RKO (cell line): ENCODE data around the gene SLC5A6.

ENCODE experiments used
- DNase-seq: peaks from one replicate; pipeline ENCODE4 v3.0.0-alpha.2; 2016; ENCODE audit warnings: low spot score

The SLC5A6 gene

DNA sequence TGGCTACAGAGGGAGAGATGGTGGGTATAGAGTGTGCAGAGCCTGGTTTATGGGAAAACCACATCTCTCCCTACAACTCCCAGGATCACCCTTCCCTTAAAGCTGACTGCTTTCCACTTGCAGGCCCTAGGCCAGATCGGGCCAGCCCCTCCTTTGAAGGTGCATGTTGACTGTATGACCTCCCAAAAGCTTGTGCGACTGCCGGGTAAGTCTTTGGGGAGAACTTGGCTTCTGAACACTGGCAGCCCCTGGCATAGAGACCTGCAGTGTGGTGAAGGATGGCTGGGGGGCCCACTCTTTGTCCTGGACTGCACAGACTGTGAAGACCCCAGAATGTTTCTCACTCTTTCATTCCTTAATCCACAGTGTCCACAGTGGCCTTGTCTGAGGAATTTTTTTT, 24.6 kb upstream of the SLC5A6 start:
- DNase-seq, result no peak

DNA sequence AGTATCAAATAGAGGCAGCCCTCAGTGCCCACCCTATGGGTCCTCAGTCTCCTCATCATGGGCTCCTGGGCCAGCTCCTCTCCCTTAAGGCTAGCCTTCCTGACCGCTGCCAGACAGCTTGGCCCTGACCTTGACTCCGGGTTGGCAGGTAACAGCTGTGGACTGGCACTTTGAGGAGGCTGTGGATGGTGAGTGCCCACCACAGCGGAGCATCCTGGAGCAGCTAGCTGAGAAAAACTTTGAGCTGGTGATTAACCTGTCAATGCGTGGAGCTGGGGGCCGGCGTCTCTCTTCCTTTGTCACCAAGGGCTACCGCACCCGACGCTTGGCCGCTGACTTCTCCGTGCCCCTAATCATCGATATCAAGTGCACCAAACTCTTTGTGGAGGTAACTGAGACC, 24.1 kb upstream of the SLC5A6 start:
- DNase-seq, result no peak

DNA sequence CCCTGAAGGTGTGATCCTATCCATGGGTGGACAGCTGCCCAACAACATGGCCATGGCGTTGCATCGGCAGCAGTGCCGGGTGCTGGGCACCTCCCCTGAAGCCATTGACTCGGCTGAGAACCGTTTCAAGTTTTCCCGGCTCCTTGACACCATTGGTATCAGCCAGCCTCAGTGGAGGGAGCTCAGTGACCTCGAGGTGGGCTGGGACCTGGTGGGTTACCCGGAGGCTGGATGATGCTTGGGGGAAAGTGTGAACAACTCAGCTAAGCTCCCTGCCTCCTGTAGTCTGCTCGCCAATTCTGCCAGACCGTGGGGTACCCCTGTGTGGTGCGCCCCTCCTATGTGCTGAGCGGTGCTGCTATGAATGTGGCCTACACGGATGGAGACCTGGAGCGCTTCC, 21.3 kb upstream of the SLC5A6 start:
- DNase-seq, result no peak

DNA sequence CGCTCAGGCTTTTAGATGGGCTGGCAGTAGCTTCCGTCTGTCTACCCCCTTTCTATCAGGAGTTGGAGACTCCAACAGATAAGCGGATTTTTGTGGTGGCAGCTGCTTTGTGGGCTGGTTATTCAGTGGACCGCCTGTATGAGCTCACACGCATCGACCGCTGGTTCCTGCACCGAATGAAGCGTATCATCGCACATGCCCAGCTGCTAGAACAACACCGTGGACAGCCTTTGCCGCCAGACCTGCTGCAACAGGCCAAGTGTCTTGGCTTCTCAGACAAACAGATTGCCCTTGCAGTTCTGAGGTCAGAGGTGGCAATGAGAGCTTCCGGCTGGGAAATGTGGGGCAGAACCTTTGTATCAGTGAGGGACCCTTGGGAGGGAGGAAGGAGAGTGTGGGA, 19.9 kb upstream of the SLC5A6 start:
- DNase-seq, result no peak

DNA sequence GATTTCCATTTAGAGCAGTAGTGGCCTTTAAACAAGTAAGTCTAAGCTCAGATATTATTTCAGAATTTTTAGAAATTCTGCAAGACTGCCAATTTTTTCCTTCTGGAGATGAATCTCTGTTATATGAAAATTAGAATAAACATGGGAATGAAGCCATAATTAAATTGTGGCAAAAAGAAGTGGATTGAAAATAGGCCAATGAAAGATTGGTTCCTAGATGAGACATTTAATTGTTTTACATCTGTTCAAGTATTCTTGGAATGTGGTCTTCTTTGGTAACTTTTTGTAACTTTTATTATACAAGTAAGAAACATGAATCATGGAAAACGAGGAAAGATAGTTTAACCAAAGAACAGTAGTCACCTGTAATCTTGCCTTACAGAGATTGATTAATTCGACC, 15.4 kb upstream of the SLC5A6 start:
- no peak for DNase-seq

DNA sequence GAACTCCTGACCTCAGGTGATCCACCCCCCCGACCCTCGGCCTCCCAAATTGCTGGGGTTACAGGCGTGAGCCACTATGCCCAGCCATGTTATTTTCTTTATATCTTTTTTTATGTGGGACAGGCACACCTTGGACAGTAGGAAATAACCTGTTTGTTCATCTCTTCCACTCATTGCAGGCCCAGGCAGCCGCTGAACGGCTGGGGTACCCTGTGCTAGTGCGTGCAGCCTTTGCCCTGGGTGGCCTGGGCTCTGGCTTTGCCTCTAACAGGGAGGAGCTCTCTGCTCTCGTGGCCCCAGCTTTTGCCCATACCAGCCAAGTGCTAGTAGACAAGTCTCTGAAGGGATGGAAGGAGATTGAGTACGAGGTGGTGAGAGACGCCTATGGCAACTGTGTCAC, 13.5 kb upstream of the SLC5A6 start:
- DNase-seq, result no peak

DNA sequence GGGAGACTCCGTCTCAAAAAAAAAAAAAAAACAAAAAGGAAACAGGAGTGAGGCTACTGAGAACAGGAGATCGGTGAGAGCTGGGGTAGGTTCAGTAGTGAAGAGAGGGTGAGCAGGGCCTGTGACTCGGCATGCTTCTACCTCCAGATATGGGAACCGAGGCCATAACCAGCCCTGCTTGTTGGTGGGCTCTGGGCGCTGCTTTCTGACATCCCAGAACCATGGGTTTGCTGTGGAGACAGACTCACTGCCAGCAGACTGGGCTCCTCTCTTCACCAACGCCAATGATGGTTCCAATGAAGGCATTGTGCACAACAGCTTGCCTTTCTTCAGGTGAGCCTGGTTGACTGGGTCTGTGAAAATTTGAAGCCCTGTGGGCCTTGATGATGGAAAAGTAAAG, 11.3 kb upstream of the SLC5A6 start:
- DNase-seq, result no peak

DNA sequence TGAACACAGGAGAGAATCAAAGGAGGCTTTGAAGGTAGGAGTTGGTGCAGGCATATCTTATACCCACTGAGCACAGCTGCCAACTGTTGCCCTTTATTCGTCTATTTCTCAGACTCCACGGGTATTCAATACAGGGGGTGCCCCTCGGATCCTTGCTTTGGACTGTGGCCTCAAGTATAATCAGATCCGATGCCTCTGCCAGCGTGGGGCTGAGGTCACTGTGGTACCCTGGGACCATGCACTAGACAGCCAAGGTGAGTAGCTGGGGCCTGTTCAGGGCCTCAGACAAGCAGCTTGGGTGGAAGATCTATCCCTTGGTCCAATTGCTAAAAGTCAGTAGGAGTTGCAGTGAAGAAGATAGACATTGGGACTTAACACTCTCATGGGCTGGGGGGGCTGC, 10.3 kb upstream of the SLC5A6 start:
- no peak for DNase-seq

DNA sequence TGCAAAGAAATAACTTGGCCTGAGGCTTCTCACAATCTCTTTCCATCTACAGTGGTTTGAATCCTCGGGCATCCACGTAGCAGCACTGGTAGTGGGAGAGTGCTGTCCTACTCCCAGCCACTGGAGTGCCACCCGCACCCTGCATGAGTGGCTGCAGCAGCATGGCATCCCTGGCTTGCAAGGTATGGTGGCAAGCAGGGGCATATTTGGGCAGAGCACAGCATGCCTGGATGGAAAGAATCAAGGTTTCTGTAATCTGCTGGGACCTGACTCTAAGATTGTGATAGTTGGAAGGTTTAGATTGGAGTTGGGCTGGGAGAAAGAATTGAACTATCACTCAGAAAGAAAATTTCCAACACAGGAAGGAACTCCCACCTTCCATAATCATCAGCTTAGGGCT, 9.1 kb upstream of the SLC5A6 start:
- no peak for DNase-seq

DNA sequence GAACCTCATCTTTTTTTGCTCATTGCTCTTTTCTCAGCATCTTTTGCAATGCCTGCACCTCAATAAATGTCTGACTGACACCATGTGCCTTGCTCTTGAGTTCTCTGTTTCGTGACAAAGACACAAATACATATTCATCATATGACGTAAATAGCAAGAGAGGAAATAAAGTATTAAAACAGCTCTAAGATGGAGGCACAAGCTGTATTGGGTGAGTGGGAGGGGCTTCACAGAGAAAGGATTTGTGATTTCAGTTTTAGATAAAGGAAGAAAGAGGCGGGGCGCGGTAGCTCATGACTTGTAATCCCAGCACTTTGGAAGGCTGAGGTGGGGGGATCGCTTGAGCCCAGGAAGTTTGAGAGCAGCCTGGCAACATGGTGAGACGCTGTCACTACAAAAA, 8.0 kb upstream of the SLC5A6 start:
- no peak for DNase-seq

DNA sequence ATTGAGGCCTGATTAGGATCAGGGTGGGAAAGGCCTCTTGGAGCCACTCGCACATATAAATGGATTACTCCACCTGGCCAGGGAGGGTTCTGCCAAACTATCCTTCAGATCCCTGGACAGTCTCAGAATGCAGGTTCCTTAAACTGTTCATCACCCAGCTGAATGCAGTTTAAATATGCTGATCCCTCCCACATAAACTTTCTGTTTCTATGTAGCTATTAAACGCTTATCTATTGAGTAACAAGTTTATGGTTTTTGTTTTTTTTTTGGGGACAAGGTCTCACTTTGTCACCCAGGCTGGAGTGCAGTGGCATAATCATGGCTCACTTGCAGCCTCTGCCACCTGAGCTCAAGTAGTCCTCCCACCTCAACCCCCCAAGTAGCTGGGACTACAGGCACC, 7.0 kb upstream of the SLC5A6 start:
- no peak for DNase-seq

DNA sequence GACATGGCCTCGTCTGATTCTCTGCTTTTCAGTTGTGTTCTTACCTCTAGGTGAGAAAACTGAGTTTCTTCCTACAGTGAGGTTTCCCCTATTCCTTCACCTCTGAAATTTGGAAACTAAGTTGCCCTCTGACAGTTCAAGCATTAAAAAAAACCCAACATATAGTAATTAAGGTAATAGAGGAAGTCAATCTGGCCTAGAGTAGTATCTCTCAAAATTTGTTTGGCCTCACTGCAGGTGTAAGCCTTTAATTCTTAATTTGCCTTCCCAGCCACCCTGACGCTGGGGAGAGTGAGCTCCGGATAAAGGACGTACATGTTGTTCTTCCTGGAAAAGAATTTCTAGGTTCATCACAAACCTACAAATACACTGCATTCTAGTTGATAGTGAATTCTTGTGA, 6.5 kb upstream of the SLC5A6 start:
- DNase-seq, result no peak

DNA sequence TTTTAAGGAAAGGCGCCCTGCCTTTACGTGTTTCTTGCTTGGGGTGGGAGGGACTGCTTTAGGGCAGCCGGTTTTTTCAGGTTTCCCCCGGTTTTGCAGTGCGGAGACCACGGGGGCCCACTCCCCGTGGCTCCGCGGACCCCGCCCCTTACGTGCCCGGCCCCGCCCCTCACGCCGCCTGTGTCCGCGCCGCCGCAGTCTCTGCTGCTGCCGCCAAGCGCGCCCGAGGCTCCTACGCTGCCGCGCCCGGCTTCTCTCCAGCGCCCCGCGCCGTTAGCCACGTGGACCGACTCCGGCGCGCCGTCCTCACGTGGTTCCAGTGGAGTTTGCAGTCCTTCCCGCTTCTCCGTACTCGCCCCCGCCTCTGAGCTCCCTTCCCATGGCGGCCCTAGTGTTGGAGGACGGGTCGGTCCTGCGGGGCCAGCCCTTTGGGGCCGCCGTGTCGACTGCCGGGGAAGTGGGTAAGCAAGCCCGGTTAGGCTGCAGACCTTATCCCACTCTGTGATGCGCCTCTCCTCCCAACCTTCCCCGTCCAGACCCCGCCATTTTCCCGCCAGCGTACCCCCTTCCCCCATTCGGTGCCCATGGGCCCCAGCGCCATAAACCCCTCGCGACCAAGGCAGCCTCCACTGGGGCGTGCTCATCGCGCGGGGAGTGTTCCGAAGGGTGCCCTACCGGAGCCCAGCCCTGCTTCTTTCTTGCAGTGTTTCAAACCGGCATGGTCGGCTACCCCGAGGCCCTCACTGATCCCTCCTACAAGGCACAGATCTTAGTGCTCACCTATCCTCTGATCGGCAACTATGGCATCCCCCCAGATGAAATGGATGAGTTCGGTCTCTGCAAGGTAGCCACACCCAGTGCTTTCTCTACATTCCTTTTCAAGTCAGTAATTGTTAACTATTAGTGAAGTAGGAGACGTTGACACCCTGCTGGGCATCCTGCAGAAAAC, 5.4 kb upstream of the SLC5A6 start, which contains the start of gene CAD:
Gene CAD (plus strand): TSS at position 197 of the 949 bp plus-strand sequence. CDS start 183 bp downstream, at position 380.
- DNase-seq, result peak; percentile 93

DNA sequence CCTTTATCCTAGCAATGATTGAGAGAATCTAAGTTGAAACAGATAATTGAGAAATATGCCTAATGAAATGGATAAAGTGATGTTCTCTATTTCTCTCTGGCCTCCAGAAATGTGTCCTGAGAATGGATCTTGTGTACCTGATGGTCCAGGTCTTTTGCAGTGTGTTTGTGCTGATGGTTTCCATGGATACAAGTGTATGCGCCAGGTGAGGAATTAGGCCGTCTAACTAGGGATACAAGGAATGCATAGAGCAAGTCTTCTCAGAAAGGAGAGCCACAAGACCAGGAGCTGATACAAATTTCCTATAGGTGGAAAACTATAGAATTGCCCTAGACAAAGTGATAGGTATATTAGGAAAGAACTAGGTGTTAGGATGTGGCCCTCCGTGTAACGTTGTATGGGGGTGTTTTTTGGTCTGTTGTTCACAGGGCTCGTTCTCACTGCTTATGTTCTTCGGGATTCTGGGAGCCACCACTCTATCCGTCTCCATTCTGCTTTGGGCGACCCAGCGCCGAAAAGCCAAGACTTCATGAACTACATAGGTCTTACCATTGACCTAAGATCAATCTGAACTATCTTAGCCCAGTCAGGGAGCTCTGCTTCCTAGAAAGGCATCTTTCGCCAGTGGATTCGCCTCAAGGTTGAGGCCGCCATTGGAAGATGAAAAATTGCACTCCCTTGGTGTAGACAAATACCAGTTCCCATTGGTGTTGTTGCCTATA, 4.5 kb upstream of the SLC5A6 start:
- no peak for DNase-seq

DNA sequence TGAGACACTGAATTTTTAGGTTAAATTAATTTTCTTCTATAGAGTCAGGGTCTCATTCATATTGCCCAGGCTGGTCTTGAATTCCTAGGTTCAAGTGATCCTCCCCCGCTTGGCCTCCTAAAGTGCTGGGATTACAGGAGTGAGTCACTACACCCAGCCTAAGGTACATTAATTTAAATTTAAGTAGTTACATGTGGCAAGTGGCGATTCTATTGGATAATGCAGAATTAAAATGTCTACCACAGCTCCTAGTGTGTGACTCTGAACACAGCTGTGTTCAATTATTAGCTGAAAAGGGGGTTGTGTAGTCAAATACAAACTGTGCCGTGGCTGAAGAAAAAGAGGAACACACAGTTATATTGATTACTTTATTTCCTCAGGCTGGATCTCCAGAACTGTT, 2.9 kb upstream of the SLC5A6 start:
- no peak for DNase-seq

DNA sequence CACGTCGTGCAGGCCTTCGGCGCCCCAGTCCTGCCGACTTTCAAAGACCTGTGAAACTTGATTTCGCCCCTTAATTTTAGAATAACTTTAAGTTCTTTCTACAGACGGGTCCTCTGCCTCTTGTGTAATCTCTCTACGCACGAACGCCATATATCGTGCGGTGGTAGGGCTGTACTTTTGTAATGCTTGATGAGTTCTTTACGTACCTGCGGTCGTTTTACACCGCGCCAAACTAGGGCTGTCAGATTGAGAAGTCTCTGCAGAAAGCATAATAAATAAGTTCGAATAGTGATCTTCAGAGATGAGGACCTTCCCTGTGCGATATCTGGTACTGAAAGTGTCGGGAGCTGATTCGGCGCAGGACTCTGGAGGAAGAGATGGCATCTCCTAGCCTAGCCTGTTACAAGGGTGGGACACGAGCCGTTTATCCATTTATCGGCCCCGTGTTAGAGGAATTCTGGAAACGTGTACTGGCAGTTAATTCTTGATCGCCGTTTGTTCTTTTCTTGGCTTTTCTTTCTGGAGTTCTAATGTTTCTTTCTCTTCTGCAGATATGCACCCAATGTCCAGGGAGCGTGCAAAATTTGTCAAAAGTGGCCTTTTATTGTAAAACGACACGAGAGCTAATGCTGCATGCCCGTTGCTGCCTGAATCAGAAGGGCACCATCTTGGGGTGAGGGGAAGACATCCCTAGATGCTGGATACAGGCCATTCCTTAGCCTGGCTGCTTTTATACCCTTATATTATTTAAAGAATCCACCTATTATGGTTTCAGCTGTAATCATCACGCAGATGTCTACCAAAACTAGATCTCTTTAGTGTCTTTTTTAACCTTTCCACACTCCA, 781 bp upstream of the SLC5A6 start:
- peak; percentile 50 for DNase-seq

DNA sequence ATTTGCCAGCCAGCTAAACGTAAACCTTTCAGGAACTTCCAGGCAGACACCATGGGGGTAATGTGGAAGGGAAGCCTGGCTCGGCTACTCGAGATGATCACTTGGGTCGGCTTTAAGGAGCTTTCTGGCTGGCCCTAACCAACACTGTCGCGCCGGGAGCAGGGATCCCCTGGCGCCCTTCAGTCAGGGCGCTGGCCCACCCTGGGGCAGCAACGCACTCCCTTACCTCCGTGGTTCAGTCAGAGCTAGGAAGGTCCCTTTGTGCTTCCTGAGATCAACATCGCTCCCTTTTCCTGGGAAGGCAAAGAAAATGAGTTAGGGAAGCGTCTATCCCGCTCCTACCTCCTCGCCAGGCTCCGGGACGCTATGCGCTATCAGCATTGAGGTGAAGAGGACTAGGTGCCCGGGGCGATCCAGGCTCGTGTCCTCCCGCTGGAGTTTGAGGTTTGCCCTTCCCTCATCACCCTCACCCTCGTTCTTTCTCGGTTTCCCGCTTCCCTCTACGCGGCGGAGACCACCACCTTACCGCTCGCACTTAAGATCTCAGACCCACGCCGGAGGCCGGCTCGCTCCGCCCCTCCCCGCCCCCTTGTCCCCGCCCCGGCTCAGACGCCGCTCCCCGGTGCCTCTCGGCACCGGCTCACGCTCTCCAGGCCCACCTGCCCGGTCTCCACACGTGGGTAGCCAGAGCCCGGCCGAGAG, 676 bp downstream of the SLC5A6 start:
- DNase-seq, result peak; percentile 49

DNA sequence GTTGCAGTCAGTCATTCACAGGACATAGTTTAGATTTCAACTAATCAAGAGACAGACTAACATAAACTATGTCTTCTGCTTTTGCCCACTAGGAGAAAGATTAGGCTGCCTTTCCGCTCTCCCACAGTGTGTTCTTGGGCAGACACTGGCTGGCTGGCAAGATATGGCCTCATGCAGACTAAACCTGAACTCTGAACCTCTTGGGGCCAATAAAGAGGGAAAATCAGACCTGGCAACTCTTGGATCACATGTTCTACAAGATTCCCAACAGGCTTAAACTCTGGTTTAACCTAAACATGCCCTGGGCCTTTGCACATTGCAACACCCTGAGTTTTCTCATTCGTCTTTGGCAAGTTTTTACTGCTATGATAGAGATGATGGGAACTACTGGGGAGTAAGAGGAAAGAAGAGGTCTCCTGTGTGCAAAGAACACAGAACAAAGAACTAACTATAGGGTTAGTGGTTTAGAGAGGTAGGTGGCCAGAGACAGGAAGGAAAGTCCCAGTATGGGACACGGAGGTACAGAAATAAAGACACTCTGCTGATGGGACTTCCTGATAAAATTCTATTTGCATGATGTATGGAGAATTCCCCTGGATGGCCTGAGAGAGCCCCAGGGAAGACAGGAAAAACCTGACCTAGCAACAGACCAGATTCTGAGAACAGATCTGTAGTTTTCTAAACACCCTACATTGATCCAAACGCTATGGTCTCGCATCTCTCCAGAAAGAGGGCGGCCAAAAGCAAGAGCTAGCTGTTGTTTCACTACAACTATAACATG, 2.3 kb downstream of the SLC5A6 start:
- DNase-seq, result peak; percentile 27

DNA sequence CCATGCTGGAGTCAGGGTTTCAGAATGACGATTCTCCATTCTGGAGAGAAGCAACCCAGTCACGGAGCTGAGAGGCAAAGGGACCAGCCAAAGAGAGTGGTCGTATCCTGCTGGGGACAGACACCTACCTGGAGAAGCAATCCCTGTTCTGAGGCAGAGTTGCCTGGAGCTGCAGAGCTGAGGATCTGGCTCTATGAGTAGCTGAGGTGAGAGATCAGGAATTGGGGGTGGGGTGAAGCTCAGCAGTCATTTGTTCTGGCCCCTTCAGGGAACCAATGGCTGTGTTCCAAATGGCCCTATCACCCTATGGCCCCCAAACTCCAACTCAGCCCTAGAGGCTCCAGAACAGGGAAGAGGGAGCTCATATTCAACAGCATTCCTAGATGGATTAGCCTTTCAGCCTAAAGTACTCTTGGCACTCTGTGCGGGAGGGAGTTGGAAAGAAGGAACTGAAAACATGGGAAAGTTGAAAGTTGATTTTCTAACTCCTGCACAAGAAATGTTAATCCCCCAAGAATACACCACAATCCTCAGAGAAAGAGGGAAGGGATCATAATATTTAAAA, 3.5 kb downstream of the SLC5A6 start:
- DNase-seq, result no peak

DNA sequence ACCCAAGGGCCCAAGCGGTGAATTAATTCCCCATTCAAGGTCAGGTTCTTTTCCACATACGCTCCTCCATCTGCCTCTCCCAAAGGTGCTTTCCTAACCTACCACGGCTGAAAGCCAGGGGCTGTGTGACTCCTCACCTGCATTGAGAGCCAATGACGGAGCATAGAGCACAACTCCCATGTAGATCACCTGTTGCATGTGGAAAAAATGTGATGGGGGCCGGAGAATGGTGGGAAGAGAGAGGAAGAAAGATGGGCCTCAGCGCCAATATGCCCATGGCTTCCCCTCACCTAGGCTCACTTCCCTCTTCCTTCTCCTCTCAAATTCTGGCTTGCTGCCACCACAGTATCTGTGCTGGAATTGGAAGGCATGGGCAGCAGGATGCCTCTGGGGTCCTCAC, 5.7 kb downstream of the SLC5A6 start:
- no peak for DNase-seq

DNA sequence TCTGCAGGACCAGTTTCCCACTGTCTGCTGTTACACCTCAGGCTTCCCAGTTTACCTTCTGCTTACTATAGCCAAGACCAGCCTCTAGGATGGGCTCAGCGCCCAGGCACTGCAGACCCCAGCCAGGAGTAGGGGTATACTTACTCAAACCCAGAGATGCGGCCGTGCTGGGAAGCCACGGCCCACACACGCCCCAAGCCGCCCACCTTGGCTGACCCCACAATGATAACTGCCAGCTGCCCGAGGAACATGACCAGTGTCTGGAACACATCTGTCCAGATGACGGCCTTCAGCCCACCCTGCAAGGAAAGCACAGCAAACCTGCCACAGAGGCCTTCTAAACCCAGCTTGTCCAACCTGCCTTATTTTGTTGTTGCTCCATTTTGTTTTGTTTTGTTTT, 6.9 kb downstream of the SLC5A6 start:
- DNase-seq, result no peak
